ENCODE measurements around the gene FGF12. TPM values are rescaled to one million over a fixed set of nuclear protein-coding genes. Genes with fewer than 3 reads are reported as not detected.

The FGF12 gene
- total and polyA plus RNA-seq, 3 experiments from 2014 or later, result not detected

DNA sequence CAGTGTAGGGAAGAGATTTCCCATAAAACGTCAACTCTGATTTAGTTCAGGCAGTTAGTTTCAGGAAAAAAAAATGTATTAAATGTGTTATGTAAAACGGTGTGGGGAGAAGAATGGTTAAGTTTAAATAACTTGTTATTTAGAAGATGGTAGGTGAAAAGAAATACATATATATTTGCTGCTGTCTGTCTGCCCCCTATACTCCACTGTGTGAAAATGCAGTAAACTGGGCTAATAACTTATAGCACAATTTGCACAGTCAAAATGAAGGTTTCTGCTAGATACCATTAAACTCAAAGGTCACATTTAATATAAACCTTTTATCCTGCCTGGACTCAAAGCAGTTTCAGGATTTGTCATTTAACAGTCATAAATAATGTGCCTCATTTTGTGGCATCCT lies 515.0 kb downstream of the FGF12 start:
- H3K36me3 Mint-ChIP-seq, result no peaks in the 10 kb centered on the region
- Histone ChIP-seq H3K9me3 (ENCODE audit: low read length) (no peaks in the 10 kb centered on the region), H3K4me1 (ENCODE audit: insufficient read depth, low read length) (no peaks in the 10 kb centered on the region), H3K27ac (ENCODE audit: low read depth, low read length) (no peak overlapping the region), H3K36me3 (ENCODE audit: insufficient read depth, low read length) (no peaks in the 10 kb centered on the region), H3K4me3 (ENCODE audit: low read length) (no peak overlapping the region), H3K27me3 (ENCODE audit: insufficient read depth, low read length, poor library complexity, severe bottlenecking) (no peaks in the 10 kb centered on the region)
- H3K4me1 Mint-ChIP-seq, result no peaks in the 10 kb centered on the region
- no peak for DNase-seq
- H3K9me3 Mint-ChIP-seq, result peaks cover 2 to 25% (median 12%) of the 10 kb centered on the region in 5 donors
- CTCF ChIA-PET, result no interaction called here
- peak overlapping the region in 1 of 8 donors; percentile 76 for H3K27ac Mint-ChIP-seq
- no peak overlapping the region for H3K4me3 Mint-ChIP-seq
- no peaks in the 10 kb centered on the region for H3K27me3 Mint-ChIP-seq
- POLR2A ChIA-PET, result no interaction called here

DNA sequence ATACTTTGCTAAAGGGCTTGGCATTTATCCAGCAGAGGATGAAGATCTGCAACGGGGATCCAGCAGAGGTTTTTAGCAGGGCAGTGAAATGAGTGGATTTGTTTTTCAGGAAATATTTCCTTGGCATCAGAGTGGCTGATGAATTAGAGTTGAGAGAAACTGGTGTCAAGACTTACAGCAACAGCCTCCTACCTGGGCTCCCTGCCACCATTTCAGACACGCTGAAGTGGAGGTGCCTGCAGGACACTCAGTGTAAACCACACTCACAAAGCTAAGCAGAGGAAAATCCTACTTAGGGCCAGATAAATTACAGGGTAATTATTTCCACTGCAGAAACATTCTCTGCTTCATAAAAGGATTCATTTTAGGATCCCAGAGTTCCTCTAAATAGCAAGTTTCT lies 519.7 kb downstream of the FGF12 start:
- Histone ChIP-seq H3K36me3 (ENCODE audit: insufficient read depth, low read length) (no peaks in the 10 kb centered on the region), H3K4me1 (ENCODE audit: insufficient read depth, low read length) (no peaks in the 10 kb centered on the region), H3K27me3 (ENCODE audit: insufficient read depth, low read length, poor library complexity, severe bottlenecking) (no peaks in the 10 kb centered on the region), H3K4me3 (ENCODE audit: low read length) (no peak overlapping the region), H3K9me3 (ENCODE audit: low read length) (no peaks in the 10 kb centered on the region), H3K27ac (ENCODE audit: low read depth, low read length) (no peak overlapping the region)
- Mint-ChIP-seq H3K27me3 (no peaks in the 10 kb centered on the region), H3K4me1 (no peaks in the 10 kb centered on the region), H3K4me3 (no peak overlapping the region), H3K9me3 (peaks cover 5 to 27% (median 10%) of the 10 kb centered on the region in 5 donors), H3K36me3 (no peaks in the 10 kb centered on the region), H3K27ac (no peak overlapping the region)
- ChIA-PET POLR2A (no interaction called here), CTCF (no interaction called here)
- DNase-seq, result no peak

DNA sequence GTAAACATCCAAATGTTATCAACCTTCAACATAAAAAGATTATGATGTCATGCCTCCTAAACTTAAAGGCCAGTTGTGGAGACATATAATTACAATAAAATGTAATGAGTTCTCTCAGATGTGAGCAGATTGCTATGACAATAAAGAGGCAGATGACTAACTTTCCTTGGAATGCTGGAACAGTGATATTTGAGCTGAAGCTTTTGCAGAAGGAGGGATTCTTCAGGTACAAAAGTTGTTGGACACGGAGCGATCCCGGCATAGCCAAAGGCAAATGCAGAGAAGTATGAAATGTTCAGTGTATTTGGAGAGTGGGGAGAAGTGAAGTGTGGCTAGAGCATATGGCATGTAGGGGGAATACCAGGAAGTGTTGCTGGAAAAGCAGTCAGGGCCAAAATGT lies 520.1 kb downstream of the FGF12 start:
- H3K36me3 ChIP-seq (ENCODE audit: insufficient read depth, low read length), result no peaks in the 10 kb centered on the region
- Mint-ChIP-seq H3K27ac (no peak overlapping the region), H3K9me3 (peaks cover 4 to 27% (median 10%) of the 10 kb centered on the region in 5 donors), H3K27me3 (no peaks in the 10 kb centered on the region), H3K4me3 (no peak overlapping the region), H3K4me1 (no peaks in the 10 kb centered on the region), H3K36me3 (no peaks in the 10 kb centered on the region)
- no peak overlapping the region for H3K4me3 ChIP-seq (ENCODE audit: low read length)
- no peaks in the 10 kb centered on the region for H3K9me3 ChIP-seq (ENCODE audit: low read length)
- H3K4me1 ChIP-seq (ENCODE audit: insufficient read depth, low read length), result no peaks in the 10 kb centered on the region
- no peak overlapping the region for H3K27ac ChIP-seq (ENCODE audit: low read depth, low read length)
- CTCF ChIA-PET, result no interaction called here
- H3K27me3 ChIP-seq (ENCODE audit: insufficient read depth, low read length, poor library complexity, severe bottlenecking), result no peaks in the 10 kb centered on the region
- POLR2A ChIA-PET, result no interaction called here
- DNase-seq, result no peak

DNA sequence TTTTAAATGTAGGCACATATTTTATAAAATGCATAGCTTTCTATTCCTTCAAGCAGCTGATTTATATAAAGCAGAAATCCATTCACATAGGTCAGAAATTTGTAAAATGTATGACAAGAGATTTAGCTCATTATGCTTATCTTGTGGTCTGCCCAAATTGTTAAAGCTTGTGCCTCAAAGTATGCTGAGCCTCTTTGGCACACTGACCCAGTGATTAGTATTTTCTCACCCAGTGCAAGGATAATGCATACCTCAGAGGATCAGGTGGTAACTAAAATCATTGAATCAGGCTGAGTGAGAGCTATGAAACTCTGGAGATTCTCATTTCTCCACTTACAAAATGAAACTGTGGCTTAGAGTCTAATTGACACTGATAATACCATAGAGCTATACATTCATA lies 533.3 kb downstream of the FGF12 start:
- no peak overlapping the region for H3K4me3 Mint-ChIP-seq
- H3K27me3 Mint-ChIP-seq, result no peaks in the 10 kb centered on the region
- Histone ChIP-seq H3K4me1 (ENCODE audit: insufficient read depth, low read length) (no peaks in the 10 kb centered on the region), H3K4me3 (ENCODE audit: low read length) (no peak overlapping the region), H3K36me3 (ENCODE audit: insufficient read depth, low read length) (no peaks in the 10 kb centered on the region), H3K27me3 (ENCODE audit: insufficient read depth, low read length, poor library complexity, severe bottlenecking) (no peaks in the 10 kb centered on the region), H3K9me3 (ENCODE audit: low read length) (no peaks in the 10 kb centered on the region), H3K27ac (ENCODE audit: low read depth, low read length) (no peak overlapping the region)
- no peak overlapping the region for H3K27ac Mint-ChIP-seq
- CTCF ChIA-PET, result no interaction called here
- H3K4me1 Mint-ChIP-seq, result no peaks in the 10 kb centered on the region
- DNase-seq, result no peak
- H3K36me3 Mint-ChIP-seq, result no peaks in the 10 kb centered on the region
- POLR2A ChIA-PET, result no interaction called here
- peaks cover 2 to 10% (median 6%) of the 10 kb centered on the region in 5 donors for H3K9me3 Mint-ChIP-seq

DNA sequence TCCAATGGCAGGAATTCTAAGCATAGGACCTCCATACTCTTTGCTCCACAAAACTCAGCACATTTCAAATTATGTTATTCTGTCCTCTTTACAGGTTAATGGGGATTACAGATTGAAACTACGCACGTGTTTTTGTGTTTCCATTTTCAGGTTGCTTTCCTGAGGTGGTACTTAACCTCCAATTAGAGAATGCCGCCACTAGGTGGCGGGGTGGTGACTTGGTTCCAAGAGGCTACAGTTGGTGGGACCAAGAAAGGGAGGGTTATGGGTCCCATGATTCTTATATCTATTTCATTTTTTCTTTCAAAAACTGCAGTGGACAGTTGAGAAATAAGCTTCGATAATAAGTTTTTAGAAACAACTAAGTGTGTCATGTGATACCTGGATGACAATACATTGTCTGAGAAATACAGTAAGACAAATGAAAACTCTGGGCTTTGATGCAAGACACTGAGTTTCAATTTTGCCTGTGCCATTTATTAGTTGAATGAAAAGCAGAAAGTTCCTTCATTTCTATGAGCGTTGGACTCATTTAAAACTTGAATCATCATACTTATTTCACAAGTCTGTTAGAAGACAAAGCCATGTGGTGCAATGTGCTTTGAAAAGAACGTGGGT lies 539.0 kb downstream of the FGF12 start:
- DNase-seq, result no peak

DNA sequence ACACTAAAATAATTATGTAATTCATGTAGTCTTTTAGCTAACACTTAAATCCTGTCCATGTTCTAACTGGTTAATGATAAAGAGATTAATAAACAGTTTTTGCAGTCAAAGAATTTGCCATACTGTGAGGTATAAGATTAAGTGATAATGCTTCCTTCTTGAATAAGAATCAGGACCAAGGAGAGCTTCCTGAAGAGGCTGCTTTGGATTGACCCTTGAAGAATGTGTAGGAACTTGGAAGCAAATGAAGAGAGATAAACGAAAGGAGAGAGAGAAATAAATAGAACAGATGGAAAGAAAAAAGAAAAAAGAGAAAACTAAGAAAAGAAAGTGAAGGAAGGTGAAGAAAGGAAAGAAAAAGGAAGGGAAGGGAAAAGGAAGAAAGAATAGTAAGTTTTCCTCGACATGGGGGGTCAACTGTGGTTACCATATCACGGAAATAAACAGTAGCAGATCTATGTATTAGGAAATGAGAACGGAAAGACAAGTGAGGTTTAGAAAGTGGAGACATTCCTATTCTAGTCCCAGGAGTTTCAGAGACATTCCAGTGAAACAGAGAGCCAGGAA lies 539.8 kb downstream of the FGF12 start:
- H3K4me3 ChIP-seq (ENCODE audit: low read length), result no peak overlapping the region
- Mint-ChIP-seq H3K4me3 (no peak overlapping the region), H3K9me3 (peaks cover 0 to 12% (median 2%) of the 10 kb centered on the region in 5 donors), H3K36me3 (no peaks in the 10 kb centered on the region), H3K4me1 (no peaks in the 10 kb centered on the region), H3K27me3 (no peaks in the 10 kb centered on the region), H3K27ac (no peak overlapping the region)
- ChIA-PET CTCF (no interaction called here), POLR2A (no interaction called here)
- no peak overlapping the region for H3K27ac ChIP-seq (ENCODE audit: low read depth, low read length)
- H3K27me3 ChIP-seq (ENCODE audit: insufficient read depth, low read length, poor library complexity, severe bottlenecking), result no peaks in the 10 kb centered on the region
- no peaks in the 10 kb centered on the region for H3K36me3 ChIP-seq (ENCODE audit: insufficient read depth, low read length)
- no peaks in the 10 kb centered on the region for H3K4me1 ChIP-seq (ENCODE audit: insufficient read depth, low read length)
- no peaks in the 10 kb centered on the region for H3K9me3 ChIP-seq (ENCODE audit: low read length)
- DNase-seq, result no peak

More for the DNA sequence above, 539.0 kb downstream of the FGF12 start:
- no peaks in the 10 kb centered on the region for H3K4me1 ChIP-seq (ENCODE audit: insufficient read depth, low read length)
- no peaks in the 10 kb centered on the region for H3K36me3 Mint-ChIP-seq
- H3K4me3 Mint-ChIP-seq, result peak overlapping the region in 1 of 7 donors; percentile 23
- peaks cover 0 to 13% (median 2%) of the 10 kb centered on the region in 5 donors for H3K9me3 Mint-ChIP-seq
- no peaks in the 10 kb centered on the region for H3K9me3 ChIP-seq (ENCODE audit: low read length)
- no peaks in the 10 kb centered on the region for H3K27me3 Mint-ChIP-seq
- H3K27me3 ChIP-seq (ENCODE audit: insufficient read depth, low read length, poor library complexity, severe bottlenecking), result no peaks in the 10 kb centered on the region
- no peaks in the 10 kb centered on the region for H3K36me3 ChIP-seq (ENCODE audit: insufficient read depth, low read length)
- ChIA-PET POLR2A (no interaction called here), CTCF (no interaction called here)
- H3K27ac ChIP-seq (ENCODE audit: low read depth, low read length), result no peak overlapping the region
- H3K4me3 ChIP-seq (ENCODE audit: low read length), result no peak overlapping the region
- H3K4me1 Mint-ChIP-seq, result no peaks in the 10 kb centered on the region
- H3K27ac Mint-ChIP-seq, result no peak overlapping the region

DNA sequence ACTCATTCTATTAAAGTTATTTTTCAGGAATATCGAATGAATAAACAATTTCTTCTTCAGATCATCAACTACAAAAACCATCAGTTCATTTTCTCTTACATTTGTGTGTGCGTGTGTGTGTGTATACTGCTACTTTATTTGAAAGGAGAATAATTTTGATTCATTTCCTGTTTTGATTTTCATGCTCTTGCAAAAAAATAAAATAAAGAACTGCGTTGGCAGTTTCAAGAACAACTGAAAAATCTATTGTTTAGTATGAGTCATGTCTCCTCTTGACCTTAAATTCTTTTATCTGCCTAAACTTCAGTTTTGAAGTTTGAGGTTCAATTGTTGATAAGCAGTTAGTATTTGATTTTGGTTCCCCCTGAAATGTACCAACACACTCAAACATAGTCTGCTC lies 540.8 kb downstream of the FGF12 start:
- no peak overlapping the region for H3K4me3 Mint-ChIP-seq
- H3K27ac ChIP-seq (ENCODE audit: low read depth, low read length), result no peak overlapping the region
- no peaks in the 10 kb centered on the region for H3K36me3 Mint-ChIP-seq

DNA sequence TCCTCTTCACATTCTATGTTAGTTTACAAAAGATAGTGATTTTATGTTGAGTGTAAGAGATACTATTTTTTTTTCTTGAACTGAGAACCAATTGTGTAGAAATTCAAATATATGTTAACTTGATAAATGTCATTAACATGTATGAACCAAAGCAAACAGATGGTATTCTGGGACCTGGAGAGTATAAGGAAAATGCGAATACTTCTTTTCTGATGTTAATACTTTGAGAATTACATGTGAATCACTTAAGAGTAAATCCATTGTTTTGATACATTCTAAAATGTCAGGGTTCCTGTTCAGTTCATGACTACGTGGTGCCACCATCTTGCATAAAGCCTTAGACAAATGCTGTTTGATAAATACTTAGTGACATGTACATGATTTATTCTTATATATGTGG lies 541.3 kb downstream of the FGF12 start:
- no peaks in the 10 kb centered on the region for H3K36me3 Mint-ChIP-seq
- DNase-seq, result no peak
- no peak overlapping the region for H3K4me3 ChIP-seq (ENCODE audit: low read length)

More for the DNA sequence above, 540.8 kb downstream of the FGF12 start:
- no peak overlapping the region for H3K27ac Mint-ChIP-seq
- Histone ChIP-seq H3K4me3 (ENCODE audit: low read length) (no peak overlapping the region), H3K9me3 (ENCODE audit: low read length) (no peaks in the 10 kb centered on the region), H3K27me3 (ENCODE audit: insufficient read depth, low read length, poor library complexity, severe bottlenecking) (no peaks in the 10 kb centered on the region), H3K36me3 (ENCODE audit: insufficient read depth, low read length) (no peaks in the 10 kb centered on the region), H3K4me1 (ENCODE audit: insufficient read depth, low read length) (no peaks in the 10 kb centered on the region)
- CTCF ChIA-PET, result no interaction called here
- H3K27me3 Mint-ChIP-seq, result no peaks in the 10 kb centered on the region
- DNase-seq, result no peak
- H3K9me3 Mint-ChIP-seq, result peaks cover 0 to 10% (median 2%) of the 10 kb centered on the region in 5 donors
- POLR2A ChIA-PET, result no interaction called here
- no peaks in the 10 kb centered on the region for H3K4me1 Mint-ChIP-seq

More for the DNA sequence above, 541.3 kb downstream of the FGF12 start:
- H3K27ac ChIP-seq (ENCODE audit: low read depth, low read length), result no peak overlapping the region
- H3K4me1 ChIP-seq (ENCODE audit: insufficient read depth, low read length), result no peaks in the 10 kb centered on the region
- no peaks in the 10 kb centered on the region for H3K9me3 ChIP-seq (ENCODE audit: low read length)
- Mint-ChIP-seq H3K27ac (no peak overlapping the region), H3K9me3 (peaks cover 0 to 8% (median 2%) of the 10 kb centered on the region in 5 donors), H3K4me1 (no peaks in the 10 kb centered on the region), H3K27me3 (no peaks in the 10 kb centered on the region), H3K4me3 (no peak overlapping the region)
- no peaks in the 10 kb centered on the region for H3K27me3 ChIP-seq (ENCODE audit: insufficient read depth, low read length, poor library complexity, severe bottlenecking)
- H3K36me3 ChIP-seq (ENCODE audit: insufficient read depth, low read length), result no peaks in the 10 kb centered on the region
- ChIA-PET CTCF (no interaction called here), POLR2A (no interaction called here)

All from CD8-positive, alpha-beta memory T cell (primary cell).